ENCODE results near the gene B4GALT6.

The B4GALT6 gene

DNA sequence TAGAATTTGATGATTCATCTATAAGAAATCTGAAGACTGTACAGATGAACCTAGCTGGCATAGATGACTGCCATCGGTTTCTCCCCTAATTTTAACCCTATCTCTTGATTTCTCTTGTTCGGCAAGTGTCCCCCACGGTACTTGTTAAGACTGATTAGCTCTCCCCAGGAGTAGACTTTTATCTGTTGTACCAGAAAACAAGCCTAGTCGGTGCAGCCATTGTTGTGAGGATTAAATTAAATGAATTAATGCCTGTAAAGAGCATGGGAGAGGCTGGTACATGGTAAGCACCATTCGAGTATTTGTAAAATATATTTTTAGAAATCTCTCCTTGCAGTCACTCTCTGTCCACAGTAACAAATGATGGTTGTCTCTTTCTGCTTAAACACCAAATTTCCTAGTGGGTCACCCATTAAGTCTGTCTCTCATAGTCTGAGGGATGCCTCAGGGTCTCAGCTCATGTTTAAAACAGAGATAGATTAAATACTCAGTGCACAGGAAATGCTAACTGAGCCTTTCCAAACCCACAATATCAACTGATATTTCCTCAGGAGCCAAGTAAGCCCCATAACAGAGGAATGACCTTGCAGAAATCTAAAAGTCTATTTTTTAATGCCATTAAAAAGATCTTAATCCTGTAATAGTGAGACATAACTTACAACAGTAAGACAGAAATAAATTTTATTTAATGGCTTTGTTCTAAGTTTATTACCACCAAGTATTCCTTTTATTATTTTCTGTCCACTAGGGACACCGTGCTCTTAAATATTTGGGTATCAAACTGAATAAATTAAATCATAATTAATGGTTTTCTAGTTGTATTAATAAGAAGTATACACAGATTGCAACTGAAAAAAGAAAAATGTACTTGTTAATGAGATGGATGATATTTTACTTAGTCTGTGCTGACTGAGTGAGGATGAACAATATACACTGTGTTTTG, 2.9 kb upstream of the B4GALT6 start:
- DNase-seq: no peak

DNA sequence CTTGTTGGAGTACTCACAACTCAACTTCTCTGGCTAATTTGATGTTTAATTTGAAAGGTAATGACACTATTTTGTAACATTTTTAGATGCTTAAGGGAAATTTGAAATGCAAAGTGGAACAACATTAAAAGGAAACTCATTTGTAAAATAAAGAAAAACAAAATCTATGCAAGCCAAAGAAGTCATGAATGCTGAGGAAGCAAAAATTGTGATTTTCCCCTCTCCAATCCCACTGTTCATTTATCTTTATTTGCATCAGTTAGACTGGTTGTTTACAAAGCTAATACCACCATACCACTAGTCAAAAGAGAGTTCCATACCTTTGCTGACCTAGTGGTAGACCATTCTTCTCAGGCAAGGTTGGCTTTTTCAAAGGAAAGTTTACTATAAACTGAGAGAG, 2.2 kb upstream of the B4GALT6 start:
- no peak for DNase-seq

- peak; percentile 86 for DNase-seq
Observed at GRCh38 chr18:31685097-31686082, 1.0 kb upstream of the B4GALT6 start.

DNA sequence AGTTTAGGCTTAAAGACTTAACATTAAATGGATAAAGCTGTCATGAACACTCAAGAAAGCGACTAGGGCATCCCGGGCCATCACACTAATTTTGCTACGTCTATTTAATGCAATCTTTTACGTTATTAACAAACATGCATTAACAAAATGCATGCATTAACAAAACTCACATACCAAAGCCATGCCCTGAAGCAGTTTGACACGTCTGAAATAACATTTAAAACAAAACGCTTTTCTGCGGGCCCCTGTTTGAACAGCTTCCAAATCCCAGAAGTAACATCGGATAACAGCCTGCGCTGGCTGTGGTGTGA, 458 bp downstream of the B4GALT6 start:
- no peak for DNase-seq

- DNase-seq: no peak
Observed at GRCh38 chr18:31683106-31683505, 1.3 kb downstream of the B4GALT6 start.

- no peak for DNase-seq
Observed at GRCh38 chr18:31680831-31681568, 3.4 kb downstream of the B4GALT6 start.

- no peak for DNase-seq
Observed at GRCh38 chr18:31680433-31680811, 4.0 kb downstream of the B4GALT6 start.

DNA sequence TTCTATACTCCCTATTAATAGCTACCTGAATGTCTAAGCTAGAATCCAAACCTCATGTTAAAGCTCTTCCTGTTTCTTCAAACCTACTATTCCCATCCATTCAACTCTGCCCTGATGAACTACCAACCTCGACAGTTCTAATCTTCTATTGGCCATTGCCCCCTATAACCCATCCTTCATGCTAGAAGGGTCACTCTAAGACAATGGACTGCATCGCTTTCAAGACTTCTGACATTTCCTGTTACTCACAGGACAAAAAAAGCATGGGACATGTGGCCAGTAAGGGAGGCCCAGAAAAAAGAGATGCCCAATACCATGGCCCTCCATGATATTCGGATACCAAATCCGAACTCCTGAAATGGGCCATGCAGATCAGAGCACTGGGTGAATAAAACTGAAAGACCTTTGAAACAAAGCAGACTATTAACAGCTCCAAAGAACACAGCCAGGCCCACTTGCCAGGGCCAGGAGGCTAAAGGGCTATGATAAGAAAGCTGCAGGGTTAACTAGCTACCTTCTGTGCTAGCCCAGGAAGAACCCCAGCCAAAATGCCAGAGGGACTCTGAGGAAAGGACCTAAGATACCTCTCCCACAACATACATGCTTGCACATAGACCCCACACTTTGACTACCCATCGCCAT, 4.5 kb downstream of the B4GALT6 start:
- no peak for DNase-seq

DNA sequence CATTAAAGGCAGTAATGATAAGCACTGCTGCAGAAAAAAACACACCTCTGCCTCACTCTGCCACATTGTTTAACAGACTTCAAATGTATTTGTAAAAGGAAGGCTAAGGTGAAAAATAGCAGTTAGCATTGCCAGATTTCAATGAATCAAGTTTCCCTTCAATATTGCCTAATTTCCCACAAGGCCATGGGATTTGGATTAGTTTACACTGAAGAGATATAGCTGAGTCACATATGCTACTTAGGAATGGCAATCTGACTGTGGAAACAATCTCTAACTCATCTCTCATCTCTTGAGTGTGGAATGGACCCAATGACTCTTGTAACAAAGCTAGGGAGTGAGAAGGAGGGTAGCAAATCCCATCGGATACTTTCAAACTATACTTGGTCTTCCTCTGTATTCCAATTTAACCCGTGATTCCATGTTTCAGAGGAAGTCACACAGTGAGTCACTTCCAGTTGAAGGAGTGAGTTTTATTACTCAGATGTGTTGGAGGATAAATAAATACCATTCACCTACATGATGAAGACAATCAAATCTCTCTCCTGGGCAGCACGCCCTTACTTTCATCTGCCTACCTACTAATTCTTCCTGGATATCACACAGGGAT, 5.1 kb downstream of the B4GALT6 start:
- DNase-seq: no peak

DNA sequence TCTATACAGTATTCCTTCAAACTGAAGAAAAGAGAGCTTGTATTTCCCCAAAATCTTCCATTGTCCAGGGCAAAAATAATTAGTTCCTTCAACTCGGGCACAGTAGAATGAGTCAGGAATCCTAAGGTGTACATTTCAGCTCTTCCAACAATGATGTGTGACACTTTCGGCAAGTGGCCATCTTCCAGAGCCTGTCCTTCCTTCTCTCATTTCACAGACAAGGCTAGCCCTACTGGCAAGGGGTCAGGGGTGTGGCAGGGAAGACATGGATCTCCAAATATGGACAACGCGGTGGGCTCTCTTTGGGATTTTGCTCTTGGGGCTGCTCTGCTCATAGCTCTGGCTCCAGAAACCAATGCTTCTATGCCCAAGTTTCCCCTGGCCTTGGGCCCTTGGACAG, 6.0 kb downstream of the B4GALT6 start:
- DNase-seq: no peak

- DNase-seq: no peak
Observed at GRCh38 chr18:31677592-31677991, 6.8 kb downstream of the B4GALT6 start.

- no peak for DNase-seq
Observed at GRCh38 chr18:31675404-31675803, 9.0 kb downstream of the B4GALT6 start.

GRCh38 chr18:31672628-31673135, 11.7 kb downstream of the B4GALT6 start:
- DNase-seq: no peak

DNA sequence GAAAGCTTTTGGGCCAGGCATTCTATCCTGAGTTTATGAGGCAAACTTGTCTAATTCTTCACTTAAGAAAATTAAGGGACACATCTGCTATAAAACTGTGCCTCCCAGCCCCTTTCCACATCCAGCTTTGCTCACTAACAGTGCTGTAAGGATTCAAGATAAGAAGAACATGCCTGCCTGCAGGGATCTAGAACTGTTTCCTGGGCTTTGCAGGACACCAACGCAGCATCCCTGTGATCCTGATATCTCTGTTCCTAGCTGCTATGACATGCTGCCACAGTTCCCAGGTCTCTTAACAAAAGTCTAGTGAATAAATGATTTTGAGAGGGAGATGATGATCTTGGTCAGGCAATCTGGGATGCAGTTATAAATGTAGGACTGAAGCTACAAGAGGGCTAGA, 12.4 kb downstream of the B4GALT6 start:
- DNase-seq: no peak

DNA sequence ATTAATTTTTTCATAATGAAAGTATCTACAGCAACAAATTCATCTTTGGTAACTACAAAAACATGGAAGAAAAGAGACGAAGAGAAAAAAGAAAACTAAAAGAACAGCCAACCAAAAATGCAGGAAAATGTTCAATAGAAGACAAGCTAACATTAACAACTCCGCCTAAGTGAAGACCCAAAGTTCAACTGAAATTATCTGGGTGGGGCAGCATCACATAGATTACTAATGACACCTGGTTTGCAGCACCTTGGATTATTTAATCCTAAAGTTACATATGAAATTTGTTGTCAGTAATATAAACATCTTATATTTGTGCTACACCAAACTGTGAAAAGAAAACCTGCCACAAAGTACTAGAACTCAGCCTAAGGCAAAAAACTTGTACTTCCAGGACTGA, 14.8 kb downstream of the B4GALT6 start:
- DNase-seq: no peak

- DNase-seq: no peak
Observed at GRCh38 chr18:31667185-31667584, 17.2 kb downstream of the B4GALT6 start.

DNA sequence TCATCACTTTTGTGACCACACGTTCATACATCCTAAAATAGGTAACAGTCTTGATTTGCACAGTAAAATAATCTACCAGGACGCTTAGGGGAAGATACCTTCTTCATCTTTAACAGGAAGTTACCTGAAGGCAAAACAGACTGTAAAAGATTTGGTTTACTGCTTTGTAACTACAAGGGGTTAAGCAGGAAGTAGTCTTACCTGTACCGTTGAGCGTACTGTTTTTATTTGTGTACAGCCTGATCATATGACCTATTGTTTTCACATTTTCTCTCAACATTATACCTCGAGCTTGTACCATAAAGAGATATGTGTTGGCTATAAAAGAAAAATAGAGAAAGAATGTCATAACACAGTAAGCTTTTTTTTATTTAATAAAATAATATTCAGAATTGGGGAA, 18.3 kb downstream of the B4GALT6 start:
- DNase-seq: no peak

DNA sequence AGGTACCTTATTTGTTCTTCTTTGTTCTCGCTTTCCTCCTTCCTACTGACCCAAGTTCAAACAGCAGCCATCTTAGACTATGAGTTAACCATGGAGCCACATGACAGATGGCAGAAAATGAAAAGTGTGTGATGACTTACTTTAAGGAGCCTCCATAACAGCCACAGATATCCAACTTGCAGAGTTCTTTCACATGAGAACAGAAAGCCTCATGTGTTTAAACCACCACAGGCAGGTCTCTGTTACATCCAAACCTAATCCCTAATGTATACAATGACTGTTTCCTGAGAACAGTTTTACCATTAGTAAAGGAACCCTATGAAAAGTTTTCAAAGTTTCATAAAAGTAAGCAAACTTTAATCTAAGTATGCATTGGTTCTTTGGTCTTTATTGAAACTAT, 20.3 kb downstream of the B4GALT6 start:
- DNase-seq: no peak

DNA sequence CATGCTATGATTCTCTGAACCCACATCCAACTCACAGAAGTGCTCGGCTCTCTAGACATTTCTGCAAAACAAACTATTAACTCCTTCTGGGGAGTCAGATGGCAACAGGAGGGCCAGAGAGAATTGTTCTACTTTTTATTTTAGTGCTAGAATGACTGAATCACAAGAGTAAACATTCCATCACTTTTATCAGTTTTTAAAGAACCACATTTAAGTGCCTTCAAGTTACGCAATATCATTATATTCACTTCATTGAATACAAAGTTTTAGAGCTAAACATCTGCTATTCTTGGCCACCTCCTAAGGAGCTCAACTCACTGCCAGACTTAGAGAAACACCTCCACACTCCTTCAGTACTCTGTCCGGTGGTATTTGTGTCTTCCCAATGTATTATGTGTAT, 22.4 kb downstream of the B4GALT6 start:
- no peak for DNase-seq

- no peak for DNase-seq
Observed at GRCh38 chr18:31660763-31661162, 23.6 kb downstream of the B4GALT6 start.

DNA sequence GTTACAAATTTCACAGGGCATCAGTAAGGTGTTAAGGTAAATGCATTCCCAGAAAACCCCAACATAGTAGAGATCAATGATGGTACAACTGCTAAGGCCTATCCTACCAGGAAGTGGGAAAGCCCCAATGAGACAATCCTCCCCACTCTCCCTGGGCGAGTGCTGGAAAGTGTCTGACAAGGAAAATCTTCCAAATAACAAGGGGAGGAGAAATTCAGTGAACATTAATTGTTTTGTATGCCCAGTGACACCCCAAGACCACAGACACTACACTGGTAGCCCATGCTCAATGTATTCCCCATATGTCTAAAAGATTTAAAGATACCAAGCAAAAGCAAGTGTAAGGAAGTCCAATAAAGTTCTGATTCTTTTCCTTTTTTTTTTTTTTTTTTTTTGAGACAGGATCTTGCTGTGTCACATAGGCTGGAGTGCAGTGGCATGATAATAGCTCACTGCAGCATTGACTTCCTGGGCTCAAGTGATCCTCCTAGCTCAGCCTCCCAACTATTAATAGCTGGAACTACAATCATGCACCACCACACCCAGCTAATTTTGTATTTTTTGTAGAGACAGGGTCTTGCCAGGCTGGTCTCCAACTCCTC, 24.7 kb downstream of the B4GALT6 start:
- DNase-seq: no peak

Measured in RPMI8226 (cell line).